Right lobe of liver (tissue), 4 donors: ENCODE results near the gene CTRB1.

Source experiments
- CTCF ChIP-seq, 4 donors: fragments of 200-600 bp in 3 of 4; fragments of 450-650 bp in 1 of 4; IDR thresholded peaks; one replicate each; pipeline versions ENCODE4 v1.5.1 to v1.8.0; 2016 to 2022; ENCODE audit warnings: antibody characterized with exemption in 4 of 4, mild to moderate bottlenecking in 2 of 4
- POLR2A ChIP-seq: fragments of 450-650 bp; IDR thresholded peaks from one replicate; pipeline ENCODE4 v1.6.1; 2017; ENCODE audit warnings: antibody characterized with exemption, mild to moderate bottlenecking
- donor health status: DM: no; HTN: no; CAD: no.
- donor health status: DM: no; HTN: no; CAD: no.
- donor health status: DM: no; HTN: yes; CAD: no.

GRCh38 chr16:75218256-75219076 lies at the start of gene CTRB1:
- TF ChIP-seq POLR2A (no peak), CTCF (IDR thresholded peaks at IDR 0.05) (no peak)
